ENCODE results near the gene MT1X. TPM values are rescaled to one million over a fixed set of nuclear protein-coding genes. Genes with fewer than 3 reads are reported as not detected.

Gene MT1X
- total and polyA plus RNA-seq, 4 donors: 213 to 3,979 (median 1,403) TPM

DNA sequence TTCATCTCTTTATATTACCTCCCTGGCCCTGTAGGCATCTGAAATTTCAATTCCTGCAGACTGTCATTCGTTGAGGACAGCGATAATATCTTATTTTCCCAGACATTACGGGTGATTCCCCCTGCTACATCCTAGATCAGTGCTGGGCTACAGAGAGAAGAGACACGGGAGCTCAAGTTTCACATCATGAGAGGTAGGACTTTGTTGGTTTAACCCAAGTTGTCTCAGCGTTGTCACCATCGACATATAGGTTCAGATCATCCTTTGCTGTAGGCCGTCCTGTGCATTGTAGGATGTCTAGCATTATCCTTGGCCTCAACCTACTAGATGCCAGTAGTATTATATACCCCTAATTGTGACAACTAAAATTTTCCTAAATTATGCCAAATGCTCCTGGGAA is 19.3 kb downstream of the MT1X start:
- no peaks in the 10 kb centered on the region for H3K27me3 ChIP-seq (ENCODE audit: control insufficient read depth in 4 of 4, insufficient read depth in 4 of 4, low read length in 3 of 4)

DNA sequence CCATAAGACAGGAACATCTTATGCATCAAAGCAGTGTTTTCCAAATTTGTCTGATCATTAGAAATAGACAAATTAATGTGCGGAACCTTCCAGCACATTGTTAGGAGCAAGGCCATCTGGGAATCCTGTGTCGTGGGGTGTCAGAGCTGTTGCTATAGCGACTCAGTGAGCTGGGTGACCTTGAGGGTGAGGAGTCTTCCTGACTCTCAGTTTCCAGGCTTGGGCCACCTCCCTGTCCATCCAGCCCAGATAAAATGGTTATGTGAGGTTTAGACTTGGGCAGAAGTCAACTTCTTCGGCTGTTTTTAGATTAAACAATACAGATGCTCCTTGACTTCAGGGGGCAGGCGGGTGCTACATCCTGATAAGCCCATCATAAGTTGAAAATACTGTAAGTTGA is 20.6 kb downstream of the MT1X start:
- TF ChIP-seq EGR1 (IDR thresholded peaks at IDR 0.05; ENCODE audit: low read depth in 2 of 2) (no peak), NR2F2 (IDR thresholded peaks at IDR 0.05) (no peak), JUND (IDR thresholded peaks at IDR 0.05) (no peak), FOXA1 (IDR thresholded peaks at IDR 0.05) (no peak), HNF4G (IDR thresholded peaks at IDR 0.05) (no peak), FOXA2 (IDR thresholded peaks at IDR 0.05) (no peak), TAF1 (conservative IDR thresholded peaks at IDR 0.05) (no peak), RAD21 (IDR thresholded peaks at IDR 0.05) (no peak), RXRA (IDR thresholded peaks at IDR 0.05) (no peak), YY1 (IDR thresholded peaks at IDR 0.05) (no peak)
- H3K4me1 ChIP-seq (ENCODE audit: control insufficient read depth in 4 of 4, insufficient read depth in 4 of 4, low read length in 3 of 4): peaks cover 0 to 6% (median 0%) of the 10 kb centered on the region in 4 donors
- 90% methylated on average over 5 of the region's 5 CpGs for WGBS

More for the DNA sequence above, 19.3 kb downstream of the MT1X start:
- Histone ChIP-seq H3K4me3 (ENCODE audit: low read depth in 1 of 3, low read length in 3 of 3) (no peak overlapping the region), H3K27ac (ENCODE audit: low read depth in 1 of 2, low read length in 2 of 2) (no peak overlapping the region), H3K9me3 (ENCODE audit: control insufficient read depth in 4 of 4, low read length in 3 of 4) (no peaks in the 10 kb centered on the region), H3K36me3 (ENCODE audit: control insufficient read depth in 4 of 4, insufficient read depth in 3 of 4, low read depth in 1 of 4, low read length in 3 of 4) (no peaks in the 10 kb centered on the region), H3K4me1 (ENCODE audit: control insufficient read depth in 4 of 4, insufficient read depth in 4 of 4, low read length in 3 of 4) (peaks cover 0 to 6% (median 0%) of the 10 kb centered on the region in 4 donors), H3K9ac (ENCODE audit: low read depth in 1 of 2, low read length in 2 of 2) (no peak overlapping the region)
- TF ChIP-seq FOXA1 (IDR thresholded peaks at IDR 0.05) (no peak), TAF1 (conservative IDR thresholded peaks at IDR 0.05) (no peak), YY1 (IDR thresholded peaks at IDR 0.05) (no peak), HNF4A (conservative IDR thresholded peaks at IDR 0.05) (no peak)
- TF ChIP-seq, protein P1, sequence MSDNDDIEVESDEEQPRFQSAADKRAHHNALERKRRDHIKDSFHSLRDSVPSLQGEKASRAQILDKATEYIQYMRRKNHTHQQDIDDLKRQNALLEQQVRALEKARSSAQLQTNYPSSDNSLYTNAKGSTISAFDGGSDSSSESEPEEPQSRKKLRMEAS (IDR thresholded peaks at IDR 0.05): no peak
- WGBS: 92% methylated on average over 7 of the region's 7 CpGs
- DNase-seq (ENCODE audit: low spot score): no peak

DNA sequence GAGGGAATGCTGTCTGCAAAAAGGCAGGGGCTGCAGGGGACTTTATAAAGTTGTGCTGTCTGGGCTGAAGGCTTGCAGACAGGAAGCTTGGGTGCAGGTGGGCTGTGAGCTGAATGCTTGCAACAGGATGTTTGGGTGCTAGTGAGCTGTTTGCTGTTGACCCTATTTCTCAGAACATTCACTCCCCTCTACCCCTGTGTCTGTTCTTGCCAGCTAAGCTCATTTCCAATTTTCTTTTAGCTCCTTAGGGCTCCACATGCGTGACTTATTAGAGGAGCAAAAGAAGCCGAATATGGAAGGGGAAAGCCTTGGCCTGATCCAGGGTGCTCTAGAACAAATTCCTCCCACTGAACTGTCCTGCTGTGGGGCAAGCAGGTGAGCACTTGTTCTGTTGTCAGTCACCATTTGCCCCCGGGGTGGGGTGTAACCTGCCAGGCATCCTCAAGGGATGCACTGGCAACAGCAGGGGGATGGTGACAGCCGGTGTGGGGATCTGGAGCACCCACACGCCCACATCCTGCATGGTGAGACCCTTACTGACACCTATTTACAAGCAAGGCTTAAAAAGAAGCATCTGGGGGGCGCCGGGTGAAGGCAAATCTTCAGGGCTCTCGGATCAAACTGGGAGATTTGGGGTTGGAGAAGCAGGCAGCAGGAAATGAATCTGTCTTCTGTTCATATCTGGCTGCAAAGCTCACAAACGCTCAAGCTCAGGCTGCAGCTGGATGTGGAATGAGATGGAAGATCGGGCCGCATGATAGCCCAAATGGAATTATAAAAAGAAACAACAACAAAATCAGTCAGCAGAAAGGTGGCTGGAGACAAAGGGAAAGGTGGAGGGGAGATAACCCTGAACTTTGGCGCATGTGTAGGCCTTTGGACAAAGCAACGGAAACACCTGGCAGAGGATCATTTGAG is 26.5 kb downstream of the MT1X start:
- H3K4me1 ChIP-seq (ENCODE audit: control insufficient read depth in 4 of 4, insufficient read depth in 4 of 4, low read length in 3 of 4): no peaks in the 10 kb centered on the region
- H3K9ac ChIP-seq (ENCODE audit: low read depth in 1 of 2, low read length in 2 of 2): no peak overlapping the region
- no peaks in the 10 kb centered on the region for H3K36me3 ChIP-seq (ENCODE audit: control insufficient read depth in 4 of 4, insufficient read depth in 3 of 4, low read depth in 1 of 4, low read length in 3 of 4)
- H3K27me3 ChIP-seq (ENCODE audit: control insufficient read depth in 4 of 4, insufficient read depth in 4 of 4, low read length in 3 of 4): no peaks in the 10 kb centered on the region
- H3K9me3 ChIP-seq (ENCODE audit: control insufficient read depth in 4 of 4, low read length in 3 of 4): no peaks in the 10 kb centered on the region
- H3K4me3 ChIP-seq (ENCODE audit: low read depth in 1 of 3, low read length in 3 of 3): no peak overlapping the region
- DNase-seq (ENCODE audit: low spot score): no peak
- 75% methylated on average over 13 of the region's 13 CpGs for WGBS
- TF ChIP-seq TAF1 (conservative IDR thresholded peaks at IDR 0.05) (no peak), RAD21 (IDR thresholded peaks at IDR 0.05) (no peak), SP1 (IDR thresholded peaks at IDR 0.05) (no peak), FOXA2 (IDR thresholded peaks at IDR 0.05) (no peak), HNF4A (conservative IDR thresholded peaks at IDR 0.05) (no peak), HNF4G (IDR thresholded peaks at IDR 0.05) (no peak), EGR1 (IDR thresholded peaks at IDR 0.05; ENCODE audit: low read depth in 2 of 2) (no peak), RXRA (IDR thresholded peaks at IDR 0.05) (no peak), NR2F2 (IDR thresholded peaks at IDR 0.05) (no peak)
- TF ChIP-seq, protein P2, sequence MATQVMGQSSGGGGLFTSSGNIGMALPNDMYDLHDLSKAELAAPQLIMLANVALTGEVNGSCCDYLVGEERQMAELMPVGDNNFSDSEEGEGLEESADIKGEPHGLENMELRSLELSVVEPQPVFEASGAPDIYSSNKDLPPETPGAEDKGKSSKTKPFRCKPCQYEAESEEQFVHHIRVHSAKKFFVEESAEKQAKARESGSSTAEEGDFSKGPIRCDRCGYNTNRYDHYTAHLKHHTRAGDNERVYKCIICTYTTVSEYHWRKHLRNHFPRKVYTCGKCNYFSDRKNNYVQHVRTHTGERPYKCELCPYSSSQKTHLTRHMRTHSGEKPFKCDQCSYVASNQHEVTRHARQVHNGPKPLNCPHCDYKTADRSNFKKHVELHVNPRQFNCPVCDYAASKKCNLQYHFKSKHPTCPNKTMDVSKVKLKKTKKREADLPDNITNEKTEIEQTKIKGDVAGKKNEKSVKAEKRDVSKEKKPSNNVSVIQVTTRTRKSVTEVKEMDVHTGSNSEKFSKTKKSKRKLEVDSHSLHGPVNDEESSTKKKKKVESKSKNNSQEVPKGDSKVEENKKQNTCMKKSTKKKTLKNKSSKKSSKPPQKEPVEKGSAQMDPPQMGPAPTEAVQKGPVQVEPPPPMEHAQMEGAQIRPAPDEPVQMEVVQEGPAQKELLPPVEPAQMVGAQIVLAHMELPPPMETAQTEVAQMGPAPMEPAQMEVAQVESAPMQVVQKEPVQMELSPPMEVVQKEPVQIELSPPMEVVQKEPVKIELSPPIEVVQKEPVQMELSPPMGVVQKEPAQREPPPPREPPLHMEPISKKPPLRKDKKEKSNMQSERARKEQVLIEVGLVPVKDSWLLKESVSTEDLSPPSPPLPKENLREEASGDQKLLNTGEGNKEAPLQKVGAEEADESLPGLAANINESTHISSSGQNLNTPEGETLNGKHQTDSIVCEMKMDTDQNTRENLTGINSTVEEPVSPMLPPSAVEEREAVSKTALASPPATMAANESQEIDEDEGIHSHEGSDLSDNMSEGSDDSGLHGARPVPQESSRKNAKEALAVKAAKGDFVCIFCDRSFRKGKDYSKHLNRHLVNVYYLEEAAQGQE (IDR thresholded peaks at IDR 0.05): no peak
- TF ChIP-seq, protein P3, sequence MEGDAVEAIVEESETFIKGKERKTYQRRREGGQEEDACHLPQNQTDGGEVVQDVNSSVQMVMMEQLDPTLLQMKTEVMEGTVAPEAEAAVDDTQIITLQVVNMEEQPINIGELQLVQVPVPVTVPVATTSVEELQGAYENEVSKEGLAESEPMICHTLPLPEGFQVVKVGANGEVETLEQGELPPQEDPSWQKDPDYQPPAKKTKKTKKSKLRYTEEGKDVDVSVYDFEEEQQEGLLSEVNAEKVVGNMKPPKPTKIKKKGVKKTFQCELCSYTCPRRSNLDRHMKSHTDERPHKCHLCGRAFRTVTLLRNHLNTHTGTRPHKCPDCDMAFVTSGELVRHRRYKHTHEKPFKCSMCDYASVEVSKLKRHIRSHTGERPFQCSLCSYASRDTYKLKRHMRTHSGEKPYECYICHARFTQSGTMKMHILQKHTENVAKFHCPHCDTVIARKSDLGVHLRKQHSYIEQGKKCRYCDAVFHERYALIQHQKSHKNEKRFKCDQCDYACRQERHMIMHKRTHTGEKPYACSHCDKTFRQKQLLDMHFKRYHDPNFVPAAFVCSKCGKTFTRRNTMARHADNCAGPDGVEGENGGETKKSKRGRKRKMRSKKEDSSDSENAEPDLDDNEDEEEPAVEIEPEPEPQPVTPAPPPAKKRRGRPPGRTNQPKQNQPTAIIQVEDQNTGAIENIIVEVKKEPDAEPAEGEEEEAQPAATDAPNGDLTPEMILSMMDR (IDR thresholded peaks at IDR 0.05; ENCODE audit: low read depth, low read length, missing input control): no peak
- TF ChIP-seq, protein P4, sequence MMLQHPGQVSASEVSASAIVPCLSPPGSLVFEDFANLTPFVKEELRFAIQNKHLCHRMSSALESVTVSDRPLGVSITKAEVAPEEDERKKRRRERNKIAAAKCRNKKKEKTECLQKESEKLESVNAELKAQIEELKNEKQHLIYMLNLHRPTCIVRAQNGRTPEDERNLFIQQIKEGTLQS (IDR thresholded peaks at IDR 0.05): no peak
- TF ChIP-seq, protein P5, sequence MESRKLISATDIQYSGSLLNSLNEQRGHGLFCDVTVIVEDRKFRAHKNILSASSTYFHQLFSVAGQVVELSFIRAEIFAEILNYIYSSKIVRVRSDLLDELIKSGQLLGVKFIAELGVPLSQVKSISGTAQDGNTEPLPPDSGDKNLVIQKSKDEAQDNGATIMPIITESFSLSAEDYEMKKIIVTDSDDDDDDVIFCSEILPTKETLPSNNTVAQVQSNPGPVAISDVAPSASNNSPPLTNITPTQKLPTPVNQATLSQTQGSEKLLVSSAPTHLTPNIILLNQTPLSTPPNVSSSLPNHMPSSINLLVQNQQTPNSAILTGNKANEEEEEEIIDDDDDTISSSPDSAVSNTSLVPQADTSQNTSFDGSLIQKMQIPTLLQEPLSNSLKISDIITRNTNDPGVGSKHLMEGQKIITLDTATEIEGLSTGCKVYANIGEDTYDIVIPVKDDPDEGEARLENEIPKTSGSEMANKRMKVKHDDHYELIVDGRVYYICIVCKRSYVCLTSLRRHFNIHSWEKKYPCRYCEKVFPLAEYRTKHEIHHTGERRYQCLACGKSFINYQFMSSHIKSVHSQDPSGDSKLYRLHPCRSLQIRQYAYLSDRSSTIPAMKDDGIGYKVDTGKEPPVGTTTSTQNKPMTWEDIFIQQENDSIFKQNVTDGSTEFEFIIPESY (IDR thresholded peaks at IDR 0.05): no peak
- TF ChIP-seq, protein P1 (IDR thresholded peaks at IDR 0.05): no peak
- no peak overlapping the region for H3K27ac ChIP-seq (ENCODE audit: low read depth in 1 of 2, low read length in 2 of 2)

More for the DNA sequence above, 20.6 kb downstream of the MT1X start:
- Histone ChIP-seq H3K27ac (ENCODE audit: low read depth in 1 of 2, low read length in 2 of 2) (no peak overlapping the region), H3K4me3 (ENCODE audit: low read depth in 1 of 3, low read length in 3 of 3) (no peak overlapping the region), H3K9me3 (ENCODE audit: control insufficient read depth in 4 of 4, low read length in 3 of 4) (no peaks in the 10 kb centered on the region), H3K27me3 (ENCODE audit: control insufficient read depth in 4 of 4, insufficient read depth in 4 of 4, low read length in 3 of 4) (no peaks in the 10 kb centered on the region), H3K9ac (ENCODE audit: low read depth in 1 of 2, low read length in 2 of 2) (no peak overlapping the region), H3K36me3 (ENCODE audit: control insufficient read depth in 4 of 4, insufficient read depth in 3 of 4, low read depth in 1 of 4, low read length in 3 of 4) (no peaks in the 10 kb centered on the region)
- no peak for DNase-seq (ENCODE audit: low spot score)
